GM10847 (cell line): ENCODE data around the gene DSTN.

Experiments used
- POLR2A ChIP-seq: IDR thresholded peaks from 2 replicates; pipeline ENCODE4 v1.6.1; 2011; ENCODE audit not compliant: insufficient read length; ENCODE audit errors: extremely low read depth

Gene DSTN

GRCh38 chr20:17650301-17651128 lies 80.6 kb downstream of the DSTN start:
- TF ChIP-seq POLR2A, result no peak

GRCh38 chr20:17651129-17651759 lies 81.4 kb downstream of the DSTN start:
- no peak for TF ChIP-seq POLR2A

- TF ChIP-seq POLR2A, result no peak
These were observed 82.0 kb downstream of the DSTN start for GRCh38 chr20:17651760-17652388.

- no peak for TF ChIP-seq POLR2A
These were observed 82.5 kb downstream of the DSTN start for GRCh38 chr20:17652411-17652810.

- no peak for TF ChIP-seq POLR2A
These were observed 84.2 kb downstream of the DSTN start for GRCh38 chr20:17653835-17654648.

- TF ChIP-seq POLR2A, result no peak
These were observed 84.9 kb downstream of the DSTN start for GRCh38 chr20:17654649-17655285.

GRCh38 chr20:17655286-17655651 lies 85.4 kb downstream of the DSTN start:
- TF ChIP-seq POLR2A, result no peak

- TF ChIP-seq POLR2A, result no peak
These were observed 86.1 kb downstream of the DSTN start for GRCh38 chr20:17655865-17656479.

- no peak for TF ChIP-seq POLR2A
These were observed 87.4 kb downstream of the DSTN start for GRCh38 chr20:17657079-17657825.

- TF ChIP-seq POLR2A, result no peak
These were observed 88.2 kb downstream of the DSTN start for GRCh38 chr20:17657898-17658647.

- no peak for TF ChIP-seq POLR2A
These were observed 88.7 kb downstream of the DSTN start for GRCh38 chr20:17658648-17658993.
